ENCODE measurements around the gene OLIG2. TPM values are rescaled to one million over a fixed set of nuclear protein-coding genes. Genes with fewer than 3 reads are reported as not detected.

Gene OLIG2
- total RNA-seq, 2 donors from 2014 or later: not detected

DNA sequence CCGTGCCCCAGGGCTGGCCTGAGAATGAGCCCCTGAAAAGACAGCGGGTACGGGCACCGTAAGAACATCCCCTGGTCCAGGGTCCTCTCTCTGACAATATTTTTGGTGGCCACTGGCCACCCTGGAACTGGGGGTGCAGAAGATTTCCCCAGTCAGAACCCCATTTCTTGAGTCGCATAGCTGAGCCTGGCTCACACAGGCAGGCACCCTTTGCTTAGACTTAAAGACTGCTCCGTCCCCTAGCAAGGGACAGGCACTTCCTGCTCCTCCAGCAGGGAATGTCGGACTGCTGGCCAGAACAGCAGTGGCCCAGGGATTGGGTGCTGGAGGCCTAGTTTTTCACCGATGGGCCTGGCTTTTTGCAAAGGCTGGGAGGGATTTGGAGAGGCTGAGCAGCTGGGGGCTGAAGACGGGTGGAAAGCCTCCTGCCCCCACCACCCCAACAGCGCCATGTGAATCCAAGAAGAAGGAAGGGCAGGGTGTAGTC is 4.3 kb downstream of the OLIG2 start:
- ATAC-seq (no peak), DNase-seq (no peak)
- intact Hi-C loops (cut with DNase I, micrococcal nuclease): no loop called here

DNA sequence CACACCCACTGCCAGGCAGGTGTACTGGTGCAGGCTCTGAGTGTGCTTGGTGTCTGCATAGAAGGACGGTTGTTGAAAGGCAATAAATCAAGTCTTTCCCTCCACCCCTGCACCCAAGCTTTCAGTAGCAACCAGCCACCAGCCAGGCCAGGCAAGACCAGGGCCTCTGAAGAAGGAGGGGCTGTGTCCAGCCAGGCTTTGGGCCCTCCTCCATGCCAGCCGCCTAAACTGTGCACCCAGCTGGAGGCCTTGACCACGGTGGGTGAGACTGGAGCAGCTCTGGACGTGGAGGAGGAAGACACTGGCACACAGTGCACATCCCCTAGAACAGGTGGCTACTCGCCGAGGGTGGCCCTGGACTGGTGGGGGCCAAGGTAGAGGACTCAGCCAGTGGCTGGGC is 4.9 kb downstream of the OLIG2 start:
- ATAC-seq (no peak), DNase-seq (no peak)
- intact Hi-C loops (cut with DNase I, micrococcal nuclease): no loop called here

DNA sequence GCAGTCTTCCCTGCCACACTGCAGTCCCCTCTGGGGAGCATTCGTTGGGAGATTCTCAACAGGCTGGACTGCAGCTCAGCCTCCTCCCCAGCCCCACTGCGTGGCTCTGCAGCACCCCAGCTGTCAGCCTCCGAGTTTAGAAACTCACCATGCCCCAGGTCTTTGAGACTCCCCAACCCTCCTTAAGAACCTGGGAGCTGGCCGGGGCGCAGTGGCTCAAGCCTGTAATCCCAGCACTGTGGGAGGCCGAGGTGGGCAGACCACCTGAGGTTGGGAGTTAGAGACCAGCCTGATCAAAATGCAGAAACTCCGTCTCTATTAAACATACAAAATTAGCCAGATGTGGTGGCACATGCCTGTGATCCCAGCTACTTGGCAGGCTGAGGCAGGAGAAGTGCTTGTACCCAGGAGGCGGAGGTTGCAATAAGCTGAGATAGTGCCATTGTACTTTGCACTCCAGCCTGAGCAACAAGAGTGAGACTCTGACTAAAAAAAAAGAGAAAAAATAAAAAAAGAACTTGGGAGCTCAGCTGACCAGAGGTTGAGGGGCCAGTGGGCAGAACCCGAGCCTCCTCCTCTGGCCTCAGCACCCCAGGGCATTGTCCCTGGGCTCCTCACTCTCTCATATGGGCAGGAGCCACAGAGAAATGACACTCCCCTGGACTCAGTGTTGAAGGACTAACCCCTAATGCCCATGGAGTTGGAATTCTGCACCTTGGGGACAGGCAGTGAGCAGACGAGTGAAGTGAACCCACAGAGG is 5.6 kb downstream of the OLIG2 start:
- intact Hi-C loops (cut with DNase I, micrococcal nuclease): no loop called here
- DNase-seq (no peak), ATAC-seq (no peak)

DNA sequence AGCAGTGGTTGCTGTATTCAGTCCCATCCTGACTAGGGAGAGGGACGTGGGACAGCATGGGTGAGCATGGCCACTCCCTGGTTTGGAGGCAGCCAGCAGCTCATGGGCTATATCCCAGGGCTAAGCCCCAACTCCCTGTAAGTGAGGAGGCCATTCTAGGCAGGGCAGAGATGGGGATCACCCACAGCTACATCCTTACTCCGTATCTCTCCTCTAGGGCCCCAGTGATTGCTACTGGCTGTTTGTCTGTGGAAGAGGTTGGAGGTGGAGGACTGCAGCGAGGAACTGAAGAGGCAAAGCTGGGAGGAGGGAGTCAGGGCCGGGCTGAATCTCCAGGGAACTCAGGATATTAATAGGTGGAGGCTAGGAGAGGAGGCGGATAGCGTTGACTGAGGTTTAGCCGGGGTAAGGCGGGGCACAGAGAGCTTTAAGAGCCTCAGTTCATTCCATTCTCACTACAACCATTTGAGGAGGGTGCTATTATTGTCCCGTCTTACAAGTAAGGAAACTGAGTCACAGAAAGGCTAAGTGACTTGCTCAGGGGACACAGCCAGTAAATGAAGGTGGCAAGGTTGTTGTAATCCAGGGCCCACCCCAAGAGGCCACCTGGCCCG is 6.8 kb downstream of the OLIG2 start:
- no peak for DNase-seq
- intact Hi-C loops (cut with DNase I, micrococcal nuclease): no loop called here
- no peak for ATAC-seq

DNA sequence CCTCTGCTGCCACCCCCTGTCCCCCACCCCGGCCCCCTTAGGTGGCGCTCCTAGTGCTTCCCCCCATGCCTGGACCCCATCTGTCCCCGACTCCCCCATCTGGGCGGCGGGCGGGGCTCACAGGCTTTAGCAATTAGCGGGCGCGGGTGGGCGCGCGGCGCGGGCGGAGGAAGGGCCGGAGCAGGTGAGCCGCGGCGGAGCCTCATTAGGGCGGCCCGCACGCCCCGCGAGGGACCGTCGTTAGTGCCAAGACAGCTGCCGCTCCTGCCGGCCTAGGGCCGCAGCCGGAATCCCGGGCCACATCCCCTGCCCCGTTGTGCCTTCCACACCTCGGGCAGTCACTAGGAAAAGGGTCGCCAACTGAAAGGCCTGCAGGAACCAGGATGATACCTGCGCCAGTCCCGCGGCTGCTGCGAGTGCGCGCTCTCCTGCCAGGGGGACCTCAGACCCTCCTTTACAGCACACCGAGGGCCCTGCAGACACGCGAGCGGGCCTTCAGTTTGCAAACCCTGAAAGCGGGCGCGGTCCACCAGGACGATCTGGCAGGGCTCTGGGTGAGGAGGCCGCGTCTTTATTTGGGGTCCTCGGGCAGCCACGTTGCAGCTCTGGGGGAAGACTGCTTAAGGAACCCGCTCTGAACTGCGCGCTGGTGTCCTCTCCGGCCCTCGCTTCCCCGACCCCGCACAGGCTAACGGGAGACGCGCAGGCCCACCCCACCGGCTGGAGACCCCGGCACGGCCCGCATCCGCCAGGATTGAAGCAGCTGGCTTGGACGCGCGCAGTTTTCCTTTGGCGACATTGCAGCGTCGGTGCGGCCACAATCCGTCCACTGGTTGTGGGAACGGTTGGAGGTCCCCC is 7.6 kb downstream of the OLIG2 start:
- ATAC-seq (no peak), DNase-seq (no peak)
- intact Hi-C loops (cut with DNase I, micrococcal nuclease): no loop called here

DNA sequence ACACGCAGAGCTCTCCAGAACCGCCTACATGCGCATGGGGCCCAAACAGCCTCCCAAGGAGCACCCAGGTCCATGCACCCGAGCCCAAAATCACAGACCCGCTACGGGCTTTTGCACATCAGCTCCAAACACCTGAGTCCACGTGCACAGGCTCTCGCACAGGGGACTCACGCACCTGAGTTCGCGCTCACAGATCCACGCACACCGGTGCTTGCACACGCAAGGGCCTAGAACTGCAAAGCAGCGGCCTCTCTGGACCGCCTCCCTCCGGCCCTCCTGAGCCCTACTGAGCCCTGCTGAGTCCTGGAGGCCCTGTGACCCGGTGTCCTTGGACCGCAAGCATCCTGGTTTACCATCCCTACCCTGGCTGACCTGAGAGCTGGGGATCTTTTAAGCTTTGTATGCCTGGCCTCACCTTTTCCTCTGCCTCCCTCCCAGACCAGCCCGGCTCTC is 8.3 kb downstream of the OLIG2 start:
- DNase-seq (no peak), ATAC-seq (no peak)
- intact Hi-C loops (cut with DNase I, micrococcal nuclease): no loop called here

DNA sequence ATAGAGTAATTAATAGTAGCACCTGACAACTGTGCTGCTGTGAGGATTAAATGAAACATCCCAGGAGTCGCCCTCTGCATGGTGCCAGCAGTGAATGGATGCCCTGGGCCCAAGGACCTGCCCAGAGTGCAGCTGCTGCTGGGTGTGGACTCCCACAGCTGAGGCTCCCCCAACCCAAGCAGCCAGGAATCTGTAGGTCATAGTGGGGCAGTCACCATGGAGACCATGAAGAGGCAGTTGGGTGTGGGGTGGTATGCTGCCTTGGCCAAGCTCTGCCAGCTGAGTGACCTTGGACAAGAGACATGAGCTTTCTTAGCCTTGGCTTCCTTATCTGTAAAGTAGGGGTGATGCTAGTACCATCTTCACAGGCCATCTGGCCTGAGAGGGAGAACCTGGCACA is 9.4 kb downstream of the OLIG2 start:
- intact Hi-C loops (cut with DNase I, micrococcal nuclease): no loop called here
- ATAC-seq (no peak), DNase-seq (no peak)

DNA sequence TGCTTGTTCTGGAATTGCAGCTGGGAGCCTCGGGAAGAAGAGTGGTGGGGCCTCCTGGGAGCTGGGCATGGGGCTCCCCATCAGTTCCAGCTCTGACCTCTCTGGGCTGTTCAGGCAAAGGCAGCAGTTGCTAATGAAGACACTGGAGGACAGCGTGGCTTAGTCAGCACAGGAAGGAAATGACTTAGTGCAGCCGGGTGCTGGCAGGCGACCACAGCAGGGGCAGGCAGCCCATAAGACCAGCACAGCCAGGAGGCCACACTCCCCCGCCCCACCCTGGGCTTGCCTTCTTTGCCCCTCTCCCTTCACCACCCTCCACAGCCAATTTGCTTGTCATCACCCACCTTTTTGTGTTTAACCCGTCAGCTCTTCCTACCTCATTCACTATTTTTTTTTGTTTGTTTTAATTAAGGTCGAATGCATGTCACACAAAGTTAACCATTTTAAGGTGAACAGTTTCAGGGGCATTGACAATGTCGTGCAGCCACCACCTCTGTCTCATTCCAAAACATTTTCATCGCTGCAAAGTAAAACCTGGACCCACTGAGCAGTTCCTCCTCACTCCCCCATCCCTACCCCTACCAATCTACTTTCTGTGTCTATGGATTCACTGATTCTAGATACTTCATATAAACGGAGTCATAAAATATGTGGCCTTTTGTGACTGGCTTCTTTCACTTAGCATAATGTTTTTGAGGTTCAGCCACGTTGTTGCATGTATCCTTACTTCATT is 10.9 kb downstream of the OLIG2 start:
- no peak for ATAC-seq
- intact Hi-C loops (cut with DNase I, micrococcal nuclease): no loop called here
- DNase-seq: no peak

DNA sequence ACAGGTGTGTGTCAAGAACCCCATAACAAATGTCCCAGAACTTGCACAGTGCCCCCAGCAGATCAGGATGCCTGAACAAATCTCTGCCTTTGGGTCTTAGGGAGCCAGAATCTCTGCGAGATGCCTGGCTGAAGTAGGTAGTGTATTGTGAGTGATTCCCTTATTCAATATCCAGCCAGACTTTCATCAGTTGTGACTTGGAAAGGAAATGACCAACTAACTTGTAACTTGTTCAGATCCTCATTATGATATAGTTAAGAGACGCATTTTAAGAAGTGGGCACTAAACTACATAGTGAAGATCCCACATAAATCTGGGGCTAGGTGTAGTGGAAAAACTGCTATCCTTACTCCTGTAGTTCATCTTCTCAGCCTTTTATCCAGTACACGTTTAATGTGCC is 11.8 kb downstream of the OLIG2 start:
- ATAC-seq (no peak), DNase-seq (no peak)
- intact Hi-C loops (cut with DNase I, micrococcal nuclease): no loop called here

DNA sequence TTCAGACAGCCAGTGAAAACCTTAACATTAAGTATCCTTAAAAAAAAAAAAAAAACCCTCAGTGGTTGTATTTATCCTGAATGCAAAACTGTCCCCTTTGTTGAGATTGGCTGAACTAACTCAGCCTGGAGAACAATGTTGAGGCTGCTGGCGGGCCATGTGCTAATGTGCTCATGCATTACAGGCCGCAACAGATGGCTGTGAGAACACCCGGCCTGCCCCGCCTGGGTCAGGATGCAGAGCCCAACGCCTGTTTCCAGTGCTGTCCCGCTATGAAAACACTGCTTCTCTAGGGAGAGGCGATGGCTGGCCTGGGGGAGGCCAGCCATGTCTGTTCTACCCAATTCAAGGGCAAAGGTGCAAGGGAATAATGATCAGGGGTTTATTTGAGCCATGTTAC is 13.8 kb downstream of the OLIG2 start:
- no peak for ATAC-seq
- no peak for DNase-seq
- intact Hi-C loops (cut with DNase I, micrococcal nuclease): no loop called here

DNA sequence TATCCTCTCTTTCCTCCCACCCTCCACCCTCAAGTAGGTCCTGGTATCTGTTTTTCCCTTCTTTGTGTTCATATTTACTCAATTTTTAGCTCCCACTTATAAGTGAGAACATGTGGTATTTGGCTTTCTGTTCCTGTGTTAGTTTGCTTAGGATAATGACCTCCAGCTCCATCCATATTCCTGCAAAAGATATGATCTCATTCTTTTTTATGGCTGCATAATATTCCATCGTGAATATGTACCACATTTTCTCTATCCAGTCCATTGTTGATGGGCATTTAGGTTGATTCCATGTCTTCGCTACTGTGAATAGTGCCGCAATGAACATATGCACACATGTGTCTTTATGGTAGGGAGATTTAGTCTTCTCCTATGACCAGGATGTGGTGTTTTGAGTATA is 14.5 kb downstream of the OLIG2 start:
- ATAC-seq (no peak), DNase-seq (no peak)
- intact Hi-C loops (cut with DNase I, micrococcal nuclease): no loop called here

DNA sequence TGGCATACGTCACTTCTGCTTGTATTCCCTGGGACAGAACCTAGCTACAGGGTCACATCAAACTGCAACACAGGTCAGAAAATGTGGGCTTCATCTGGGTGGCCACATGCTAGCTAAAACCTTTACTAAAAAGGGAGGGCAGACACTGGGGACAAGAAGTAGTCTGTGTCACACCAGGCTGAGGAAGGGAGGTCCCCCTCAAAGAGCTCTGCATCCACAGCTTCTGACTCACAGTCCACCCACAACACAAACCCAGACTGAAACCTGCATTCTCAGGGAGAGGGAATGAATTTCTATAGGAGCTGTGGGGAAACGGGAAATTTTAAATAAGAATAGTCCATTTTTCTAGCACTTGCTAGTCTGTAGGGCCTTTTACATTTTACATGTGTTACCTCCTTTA is 16.2 kb downstream of the OLIG2 start:
- ATAC-seq (no peak), DNase-seq (no peak)
- intact Hi-C loops (cut with DNase I, micrococcal nuclease): no loop called here

DNA sequence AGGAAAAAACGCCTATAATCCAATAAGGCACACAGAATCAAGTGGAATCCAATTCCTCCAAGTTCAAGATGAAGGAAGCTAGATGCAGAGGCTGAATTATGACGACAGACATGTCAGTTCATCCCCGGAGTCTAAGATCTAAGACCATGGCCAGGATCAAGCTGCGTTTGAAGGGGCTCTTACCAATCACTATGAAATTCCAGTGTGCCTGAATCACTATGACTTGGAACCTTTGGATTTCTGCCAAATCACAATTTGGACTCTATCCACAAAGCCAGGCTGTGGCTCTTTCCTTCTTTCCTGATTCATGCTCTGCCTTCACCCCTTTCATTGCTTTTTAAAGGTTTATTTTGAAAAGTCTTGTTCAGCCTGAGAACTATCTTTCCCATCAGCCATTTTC is 17.1 kb downstream of the OLIG2 start:
- ATAC-seq (no peak), DNase-seq (no peak)
- intact Hi-C loops (cut with DNase I, micrococcal nuclease): no loop called here

DNA sequence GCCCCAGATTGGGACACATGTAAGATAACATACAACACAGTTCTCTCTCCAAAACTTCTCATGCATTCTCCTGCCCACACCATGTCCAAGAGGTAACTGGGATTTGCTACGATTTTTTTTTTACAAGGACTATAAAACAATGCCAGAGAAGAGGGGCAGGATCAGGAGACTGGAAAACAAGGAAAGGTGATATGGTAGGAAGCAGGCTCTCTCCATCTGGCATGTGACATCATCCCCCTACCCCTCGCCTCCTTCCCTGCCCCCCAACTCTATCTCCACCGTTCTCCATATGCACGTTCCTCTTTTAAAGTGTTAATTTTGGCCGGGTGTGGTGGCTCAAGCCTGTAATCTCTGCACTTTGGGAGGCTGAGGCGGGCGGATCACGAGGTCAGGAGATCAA is 20.7 kb downstream of the OLIG2 start:
- DNase-seq: no peak
- intact Hi-C loops (cut with DNase I, micrococcal nuclease): no loop called here
- ATAC-seq: no peak

DNA sequence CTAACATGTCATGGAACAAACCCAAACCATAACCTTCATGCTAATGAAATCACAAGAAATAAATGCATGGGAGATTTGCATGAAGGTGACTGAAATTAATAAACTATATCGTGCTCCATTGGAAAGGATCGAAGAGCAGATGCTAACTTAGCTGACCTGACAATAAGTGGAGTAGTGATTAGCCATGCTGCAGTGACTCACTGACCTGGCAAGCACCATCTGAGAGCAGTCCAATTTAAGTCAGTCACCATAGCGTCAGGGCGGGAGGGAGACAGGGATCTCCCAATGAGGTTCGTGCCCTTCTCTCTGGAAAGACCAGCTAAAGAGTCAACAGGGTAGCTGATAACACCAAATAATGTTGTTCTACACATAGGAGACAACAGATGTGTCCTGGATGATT is 21.5 kb downstream of the OLIG2 start:
- DNase-seq: no peak
- no peak for ATAC-seq
- intact Hi-C loops (cut with DNase I, micrococcal nuclease): no loop called here

DNA sequence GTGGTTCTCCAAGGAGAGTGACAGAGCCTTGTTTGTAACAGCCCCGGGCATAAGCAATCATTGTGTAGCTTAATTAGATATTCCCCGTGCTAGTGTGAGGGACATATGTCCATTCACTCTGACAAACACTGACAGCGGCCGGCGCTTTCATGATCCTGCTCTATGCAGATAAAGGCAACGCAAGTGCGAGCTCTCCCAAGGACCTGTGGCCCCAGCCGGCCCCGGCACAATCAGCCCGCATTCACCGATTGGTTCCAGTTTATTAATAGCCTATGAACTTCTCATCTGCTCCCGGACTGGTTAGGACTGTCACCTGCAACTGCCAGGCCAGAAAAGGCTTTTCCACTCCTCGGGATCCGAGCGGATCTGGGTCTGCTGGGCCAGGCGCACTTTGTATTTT is 26.2 kb downstream of the OLIG2 start:
- DNase-seq: no peak
- ATAC-seq: no peak
- intact Hi-C loops (cut with DNase I, micrococcal nuclease): no loop called here

DNA sequence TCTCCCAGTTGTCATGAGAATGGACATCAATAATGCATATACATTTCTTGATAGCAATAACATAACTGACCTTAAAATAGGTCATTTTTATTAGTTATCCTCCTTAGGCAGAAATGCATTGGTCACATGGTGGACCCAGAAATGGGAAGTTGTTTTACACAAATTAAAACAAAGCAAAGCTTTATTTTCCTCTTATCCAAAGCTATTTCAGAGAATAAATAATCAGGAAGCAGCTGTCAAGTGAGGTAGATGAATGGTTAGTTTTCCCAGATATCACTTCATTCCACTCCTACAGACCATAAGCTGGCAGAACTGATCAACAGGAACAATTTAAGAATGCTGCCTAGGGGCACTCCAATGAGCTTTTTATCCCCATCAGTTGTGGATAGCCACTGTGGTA is 28.2 kb downstream of the OLIG2 start:
- intact Hi-C loops (cut with DNase I, micrococcal nuclease): no loop called here
- DNase-seq (no peak), ATAC-seq (no peak)

DNA sequence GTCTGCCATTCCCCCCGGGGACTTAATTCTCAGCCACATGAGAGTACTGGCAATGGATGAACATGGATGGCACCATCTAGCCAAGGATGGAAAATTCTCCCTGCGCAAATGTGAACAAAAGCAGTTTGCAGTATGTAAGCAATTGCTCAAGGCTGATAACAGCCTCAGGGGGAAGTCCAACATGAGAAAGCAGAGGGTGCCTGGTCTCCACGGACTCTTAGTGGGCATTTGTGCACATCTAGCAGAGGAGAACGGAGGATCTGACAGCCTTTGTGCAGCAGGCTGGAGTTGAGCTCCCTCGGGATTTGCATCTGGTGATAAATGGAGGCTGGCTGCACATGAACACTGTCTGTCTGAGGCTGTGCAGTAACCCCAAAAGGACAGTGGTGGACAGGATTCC is 30.3 kb downstream of the OLIG2 start:
- ATAC-seq: no peak
- no peak for DNase-seq
- intact Hi-C loops (cut with DNase I, micrococcal nuclease): no loop called here

DNA sequence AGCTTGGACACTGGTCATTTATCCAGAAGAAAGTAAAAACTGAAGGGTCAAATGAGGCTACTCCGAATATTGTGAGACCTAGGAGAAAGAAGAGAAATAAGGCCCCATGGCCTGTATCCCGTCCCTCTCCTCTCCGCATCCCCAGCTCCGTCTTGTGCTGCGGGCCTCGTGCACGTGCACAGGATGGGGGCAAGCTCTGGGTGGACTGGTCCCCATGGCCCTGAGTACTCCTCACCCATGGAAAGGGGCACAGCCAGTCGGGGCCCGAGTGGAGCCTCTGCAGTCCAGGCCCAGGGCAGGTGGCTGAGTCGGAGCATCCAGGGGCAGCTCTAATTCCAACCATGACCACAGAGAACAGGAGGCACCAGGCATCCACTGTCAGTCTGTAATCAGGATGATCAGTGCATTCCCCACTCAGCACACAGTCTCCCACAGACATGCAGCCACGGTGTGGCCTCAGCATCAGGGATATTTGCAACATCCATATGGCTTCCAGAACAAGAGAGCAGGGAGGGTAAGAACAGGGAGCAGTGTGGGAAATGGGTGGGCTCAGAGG is 31.7 kb downstream of the OLIG2 start:
- no peak for DNase-seq
- intact Hi-C loops (cut with DNase I, micrococcal nuclease): no loop called here
- no peak for ATAC-seq
